ENCODE data around the gene KCNIP1.

GRCh38 chr5:170484847-170485615 is 18.8 kb upstream of the KCNIP1 start:
- no peak for TF ChIP-seq CTCF (IDR thresholded peaks at IDR 0.05)
- TF ChIP-seq EP300 (IDR thresholded peaks at IDR 0.05): no peak
- no peak for TF ChIP-seq POLR2A (IDR thresholded peaks at IDR 0.05)

Measured in tibial nerve (tissue), 4 donors.